Heart left ventricle (tissue), 16 donors: ENCODE measurements around the gene TRABD2A. TPM values are rescaled to one million over a fixed set of nuclear protein-coding genes. Genes with fewer than 3 reads are reported as not detected.

Source experiments
- ATAC-seq, 4 donors: fragments of 200-7000 bp; cut with Tn5 transposase; one replicate each; pipeline ENCODE4 v1.9.1; 2020 to 2022; ENCODE audit warnings: moderate library complexity in 4 of 4, mild to moderate bottlenecking in 3 of 4, moderate number of reproducible peaks in 1 of 4
- DNase-seq, 5 donors: peaks; one replicate each; pipeline ENCODE4 v3.0.0-alpha.2; 2020
- H3K27ac ChIP-seq, 12 donors: fragments of 200-600 bp; sonication (generic) in 4 of 12; one replicate each; pipeline versions ENCODE4 v1.5.0 to v1.8.0; 2016 to 2022; ENCODE audit warnings: mild to moderate bottlenecking in 2 of 12
- H3K27me3 ChIP-seq, 9 donors: fragments of 200-600 bp; sonication (generic) in 2 of 9; one replicate each; pipeline versions ENCODE4 v1.5.1 to v1.8.0; 2016 to 2022; ENCODE audit warnings: mild to moderate bottlenecking in 3 of 9
- H3K36me3 ChIP-seq, 9 donors: fragments of 200-600 bp; sonication (generic) in 2 of 9; one replicate each; pipeline versions ENCODE4 v1.5.0 to v1.8.0; 2018 to 2022; ENCODE audit warnings: mild to moderate bottlenecking in 2 of 9
- H3K4me1 ChIP-seq, 12 donors: fragments of 200-600 bp; sonication (generic) in 4 of 12; one replicate each; pipeline versions ENCODE4 v1.5.0 to v1.8.0; 2016 to 2022; ENCODE audit warnings: mild to moderate bottlenecking in 3 of 12
- H3K4me3 ChIP-seq, 12 donors: fragments of 200-600 bp; sonication (generic) in 4 of 12; one replicate each; pipeline versions ENCODE4 v1.5.0 to v1.8.0; 2017 to 2022; ENCODE audit warnings: mild to moderate bottlenecking in 9 of 12, moderate library complexity in 4 of 12
- H3K9me3 ChIP-seq, 12 donors: fragments of 200-600 bp; sonication (generic) in 4 of 12; one replicate each; pipeline versions ENCODE4 v1.5.0 to v1.8.0; 2016 to 2022; ENCODE audit warnings: mild to moderate bottlenecking in 1 of 12
- POLR2A ChIP-seq, 2 donors: fragments of 450-650 bp; IDR thresholded peaks; one replicate each; pipeline ENCODE4 v1.6.1; 2017; ENCODE audit warnings: antibody characterized with exemption in 2 of 2, mild to moderate bottlenecking in 2 of 2, moderate library complexity in 2 of 2
- WGBS, 4 donors: extraction: QIAGEN DNeasy Blood & Tissue Kit in 2 of 4; methylation state at CpG; one replicate each; pipeline versions ENCODE4 v1.1.5 to v1.1.7; 2013 to 2018; 5-methylcytosine and 5-hydroxymethylcytosine counted together
- intact Hi-C, 10 donors: fragments of 100-400 bp; cut with DNase I; formaldehyde crosslinking; loops; one replicate each; pipeline versions ENCODE4 v1.11.1 to v1.14.2; 2022
- polyA plus RNA-seq, 2 donors: library from polyadenylated mRNA; stranded (reverse); fragments of 200-250 nt; gene quantifications; one replicate each; pipeline ENCODE4 v1.2.3, GENCODE V29; 2013
- total RNA-seq, 9 donors: library from RNA; depleted of rRNA in 2 of 9; stranded (reverse); fragments of >200 nt in 2 of 9; fragmentation: NEBNext Ultra II Directional in 3 of 9; extraction: Animal tissue kit (Norgen Biotek cat#: 25700) in 3 of 9; gene quantifications; one replicate each; pipeline versions ENCODE4 v1.1.0 to v1.2.4, GENCODE V29; 2016 to 2023
- TF ChIP-seq, protein P1 (sequence below), 12 donors: fragments of 200-600 bp; sonication (generic) in 4 of 12; IDR thresholded peaks; one replicate each; pipeline versions ENCODE4 v1.5.0 to v1.8.0; 2018 to 2022; ENCODE audit warnings: antibody characterized with exemption in 12 of 12, mild to moderate bottlenecking in 5 of 12
- donor health status: ischemic (EF 13 %, LVEDD 7.1; RV severe dilation, severe dysfunction).
- donor health status: healthy with polysubstance abuse.
- donor health status: DM: no; HTN: yes; CAD: no.
- donor health status: DM: no; HTN: no; CAD: no.
- donor health status: ischemic (EF 25% LVEDD 6.9; RV normal size, moderate dysfunction).
- donor health status: ischemic (EF 25% LVEDD 5.7; RV mildly dilated, moderate dysfunction).
- donor health status: healthy.
- donor health status: DM: yes; HTN: yes; CAD: no.
- donor health status: ischemic (EF 35%, LVEDD 5.7; RV mildly dilated, moderate dysfunction).
- donor health status: nonischemic (EF 11% LVEDD 7.7; RV severe dilation, severe dysfunction).
- donor health status: DM: yes; HTN: yes; CAD: no.
- donor health status: PGD.
- donor health status: ischemic (EF 29% LVEDD 5.4; RV normal size, mild dysfunction).
- donor health status: nonischemic (EF 23%, LVEDD 6.1; RV moderate dilation, normal function).

Gene TRABD2A
- total and polyA plus RNA-seq, 11 donors = 0.42 to 3.9 (median 0.97) TPM; not detected in 1

GRCh38 chr2:84785950-84786349, 94.9 kb downstream of the TRABD2A start:
- H3K9me3 ChIP-seq = no peaks in the 10 kb centered on the region
- no peaks in the 10 kb centered on the region for H3K27me3 ChIP-seq
- H3K27ac ChIP-seq = no peak overlapping the region
- ATAC-seq = no peak
- peaks cover 0 to 14% (median 0%) of the 10 kb centered on the region in 12 donors for H3K4me1 ChIP-seq
- H3K36me3 ChIP-seq = no peaks in the 10 kb centered on the region
- no peak overlapping the region for H3K4me3 ChIP-seq
- intact Hi-C loops = no loop called here
- no peak for DNase-seq
- TF ChIP-seq, protein P1, sequence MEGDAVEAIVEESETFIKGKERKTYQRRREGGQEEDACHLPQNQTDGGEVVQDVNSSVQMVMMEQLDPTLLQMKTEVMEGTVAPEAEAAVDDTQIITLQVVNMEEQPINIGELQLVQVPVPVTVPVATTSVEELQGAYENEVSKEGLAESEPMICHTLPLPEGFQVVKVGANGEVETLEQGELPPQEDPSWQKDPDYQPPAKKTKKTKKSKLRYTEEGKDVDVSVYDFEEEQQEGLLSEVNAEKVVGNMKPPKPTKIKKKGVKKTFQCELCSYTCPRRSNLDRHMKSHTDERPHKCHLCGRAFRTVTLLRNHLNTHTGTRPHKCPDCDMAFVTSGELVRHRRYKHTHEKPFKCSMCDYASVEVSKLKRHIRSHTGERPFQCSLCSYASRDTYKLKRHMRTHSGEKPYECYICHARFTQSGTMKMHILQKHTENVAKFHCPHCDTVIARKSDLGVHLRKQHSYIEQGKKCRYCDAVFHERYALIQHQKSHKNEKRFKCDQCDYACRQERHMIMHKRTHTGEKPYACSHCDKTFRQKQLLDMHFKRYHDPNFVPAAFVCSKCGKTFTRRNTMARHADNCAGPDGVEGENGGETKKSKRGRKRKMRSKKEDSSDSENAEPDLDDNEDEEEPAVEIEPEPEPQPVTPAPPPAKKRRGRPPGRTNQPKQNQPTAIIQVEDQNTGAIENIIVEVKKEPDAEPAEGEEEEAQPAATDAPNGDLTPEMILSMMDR (IDR thresholded peaks at IDR 0.05) = no peak
- TF ChIP-seq POLR2A (IDR thresholded peaks at IDR 0.05) = no peak
- 71 to 89% (median 86%) methylated on average over 4 of the region's 4 CpGs for WGBS, 4 donors

- peaks cover 0 to 4% (median 0%) of the 10 kb centered on the region in 12 donors for H3K9me3 ChIP-seq
Observed at GRCh38 chr2:84782717-84783442, 98.0 kb downstream of the TRABD2A start.

GRCh38 chr2:84781942-84782716, 98.8 kb downstream of the TRABD2A start:
- H3K9me3 ChIP-seq = peaks cover 0 to 4% (median 0%) of the 10 kb centered on the region in 12 donors
- intact Hi-C loops = no loop called here
- no peaks in the 10 kb centered on the region for H3K36me3 ChIP-seq
- H3K4me3 ChIP-seq = no peak overlapping the region
- no peak for TF ChIP-seq POLR2A (IDR thresholded peaks at IDR 0.05)
- TF ChIP-seq, protein P1 (IDR thresholded peaks at IDR 0.05) = no peak
- DNase-seq (no peak), ATAC-seq (no peak)
- H3K27ac ChIP-seq = peak overlapping the region in 1 of 12 donors; percentile 75
- WGBS, 4 donors = 65 to 75% (median 70%) methylated on average over 3 of the region's 3 CpGs
- no peaks in the 10 kb centered on the region for H3K27me3 ChIP-seq
- H3K4me1 ChIP-seq = peaks cover 0 to 14% (median 0%) of the 10 kb centered on the region in 12 donors

More at GRCh38 chr2:84782717-84783442, 98.0 kb downstream of the TRABD2A start:
- ATAC-seq (no peak), DNase-seq (no peak)
- H3K27me3 ChIP-seq = no peaks in the 10 kb centered on the region
- no peak overlapping the region for H3K4me3 ChIP-seq
- intact Hi-C loops = no loop called here
- WGBS, 4 donors = 47 to 55% (median 51%) methylated on average over 1 of the region's 1 CpG
- no peaks in the 10 kb centered on the region for H3K36me3 ChIP-seq
- peaks cover 0 to 14% (median 0%) of the 10 kb centered on the region in 12 donors for H3K4me1 ChIP-seq
- H3K27ac ChIP-seq = peak overlapping the region in 1 of 12 donors; percentile 75
- TF ChIP-seq, protein P1 (IDR thresholded peaks at IDR 0.05) = no peak
- TF ChIP-seq POLR2A (IDR thresholded peaks at IDR 0.05) = no peak

DNA sequence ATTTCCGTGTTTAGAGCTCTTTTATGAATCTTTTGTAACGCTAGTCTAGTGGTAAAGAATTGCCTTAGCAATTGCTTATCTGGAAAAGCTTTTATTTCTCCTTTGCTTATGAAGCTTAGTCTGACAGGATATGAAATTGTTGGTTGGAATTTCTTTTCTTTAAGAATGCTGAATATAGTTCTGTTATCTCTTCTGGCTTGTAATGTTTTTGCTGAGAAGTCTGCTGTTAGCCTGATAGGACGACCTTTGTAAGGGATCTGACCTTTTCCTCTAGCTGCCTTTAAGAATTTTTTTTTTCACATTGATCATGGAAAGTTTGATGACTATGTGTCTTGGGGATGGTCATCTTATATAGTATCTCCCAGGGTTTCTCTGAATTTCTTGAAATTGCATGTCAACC, 101.1 kb downstream of the TRABD2A start:
- intact Hi-C loops = no loop called here
- DNase-seq (no peak), ATAC-seq (no peak)
- 47 to 62% (median 48%) methylated on average over 3 of the region's 3 CpGs for WGBS, 4 donors
- H3K9me3 ChIP-seq = peaks cover 0 to 18% (median 8%) of the 10 kb centered on the region in 12 donors
- H3K36me3 ChIP-seq = no peaks in the 10 kb centered on the region
- H3K27ac ChIP-seq = no peak overlapping the region
- no peak overlapping the region for H3K4me3 ChIP-seq
- TF ChIP-seq POLR2A (IDR thresholded peaks at IDR 0.05) = no peak
- TF ChIP-seq, protein P1 (IDR thresholded peaks at IDR 0.05) = no peak
- H3K27me3 ChIP-seq = no peaks in the 10 kb centered on the region
- peaks cover 0 to 14% (median 0%) of the 10 kb centered on the region in 12 donors for H3K4me1 ChIP-seq
